ENCODE results near the gene COPA. TPM values are rescaled to one million over a fixed set of nuclear protein-coding genes. Genes with fewer than 3 reads are reported as not detected.

COPA gene
- polyA plus RNA-seq, 1 of the 3 experiments (the other 2 are of a cell fraction) = 91.4 TPM

DNA sequence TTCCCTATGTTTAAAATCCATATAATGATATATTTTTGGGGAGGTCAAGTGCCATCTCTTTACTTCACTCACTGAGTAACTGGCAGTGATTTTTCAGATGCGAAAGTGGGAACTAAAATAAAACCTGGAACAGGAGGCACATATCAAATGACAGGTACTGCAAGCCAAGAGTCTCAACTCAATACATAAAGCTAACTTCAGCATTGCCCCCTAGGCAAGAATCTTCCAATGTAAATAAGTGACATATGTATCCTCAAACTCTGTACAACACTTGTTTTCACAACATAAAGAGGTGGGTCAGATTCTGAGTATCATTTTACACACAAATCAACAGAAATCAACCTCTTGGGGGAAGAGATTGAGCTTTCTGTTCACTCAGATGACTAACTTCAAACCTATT, 98.8 kb downstream of the COPA start (continued):
- TF ChIP-seq FOXM1 (IDR thresholded peaks at IDR 0.05; ENCODE audit: low read depth) (no peak), EZH2phosphoT487 (IDR thresholded peaks at IDR 0.05; ENCODE audit: borderline replicate concordance, low read depth) (no peak), IRF3 (IDR thresholded peaks at IDR 0.05; ENCODE audit: low read depth, low read length) (no peak)

DNA sequence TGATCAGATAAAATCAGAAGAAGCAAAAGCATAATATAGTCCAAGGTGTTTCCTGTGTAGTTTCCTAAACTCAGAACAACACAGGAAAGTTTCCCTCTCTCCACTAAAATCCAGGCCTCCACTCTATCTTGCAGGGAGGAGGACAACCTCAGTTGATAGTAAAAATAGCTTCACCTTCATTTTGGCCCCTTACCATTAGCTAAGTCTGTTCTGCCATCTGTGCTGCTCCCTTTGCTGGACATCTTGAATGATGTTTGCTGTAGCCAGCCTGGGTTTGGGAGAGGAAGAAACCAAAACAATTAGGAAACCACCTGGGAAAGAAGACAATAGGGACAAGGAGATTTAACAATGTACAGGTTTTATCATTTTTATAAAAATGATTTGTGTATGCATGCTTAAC, 99.3 kb downstream of the COPA start:
- peaks cover 0 to 8% of the 10 kb centered on the region in 2 experiments; a peak in 1 of 4 replicates for H3K4me1 ChIP-seq (ENCODE audit: control insufficient read depth in 1 of 2, insufficient read depth in 2 of 2, low read depth in 1 of 2, low read length in 1 of 2)
- H3K79me2 ChIP-seq (ENCODE audit: insufficient read depth) = peaks cover 66% of the 10 kb centered on the region
- peaks cover 32% of the 10 kb centered on the region for H4K20me1 ChIP-seq (ENCODE audit: insufficient read depth)
- CTCF ChIA-PET = interaction anchor here (0.7 to 26.9 kb wide), 11 partner anchors 8 to 237 kb away, joined by 3 to 293 read pairs (median 4); partner anchors contain the start of genes CASQ1 and PEX19
- no peak overlapping the region for H2AFZ ChIP-seq (ENCODE audit: low read depth)
- POLR2A ChIA-PET = interaction anchor here (0.6 kb wide), 1 partner anchor 138 kb away, joined by 3 read pairs; no protein-coding TSS in a partner anchor
- H3K9ac ChIP-seq = no peak overlapping the region
- no peaks in the 10 kb centered on the region for H3K9me3 ChIP-seq
- peaks cover 42 to 44% of the 10 kb centered on the region in 2 experiments for H3K36me3 ChIP-seq (replicated peaks in 1 of 2; ENCODE audit: control insufficient read depth in 1 of 2, insufficient read depth in 2 of 2, low read length in 1 of 2)
- H3F3A ChIP-seq (replicated peaks; ENCODE audit: insufficient read depth) = no peaks in the 10 kb centered on the region
- H3K4me3 ChIP-seq (ENCODE audit: low read depth in 2 of 2, low read length in 1 of 2) = no peak overlapping the region
- H3K27ac ChIP-seq (ENCODE audit: low read depth in 2 of 2, low read length in 1 of 2) = no peak overlapping the region
- TF ChIP-seq TAF1 (IDR thresholded peaks at IDR 0.05; ENCODE audit: borderline replicate concordance, low read depth, low read length) (no peak), EP300 (IDR thresholded peaks at IDR 0.05; ENCODE audit: borderline replicate concordance in 1 of 2, low read depth in 1 of 2, low read length in 1 of 2) (no peak), MAX (IDR thresholded peaks at IDR 0.05; ENCODE audit: low read depth) (no peak)
- TF ChIP-seq, protein P1, sequence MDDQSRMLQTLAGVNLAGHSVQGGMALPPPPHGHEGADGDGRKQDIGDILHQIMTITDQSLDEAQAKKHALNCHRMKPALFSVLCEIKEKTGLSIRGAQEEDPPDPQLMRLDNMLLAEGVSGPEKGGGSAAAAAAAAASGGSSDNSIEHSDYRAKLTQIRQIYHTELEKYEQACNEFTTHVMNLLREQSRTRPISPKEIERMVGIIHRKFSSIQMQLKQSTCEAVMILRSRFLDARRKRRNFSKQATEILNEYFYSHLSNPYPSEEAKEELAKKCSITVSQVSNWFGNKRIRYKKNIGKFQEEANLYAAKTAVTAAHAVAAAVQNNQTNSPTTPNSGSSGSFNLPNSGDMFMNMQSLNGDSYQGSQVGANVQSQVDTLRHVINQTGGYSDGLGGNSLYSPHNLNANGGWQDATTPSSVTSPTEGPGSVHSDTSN (IDR thresholded peaks at IDR 0.05) = no peak
- TF ChIP-seq, protein P2, sequence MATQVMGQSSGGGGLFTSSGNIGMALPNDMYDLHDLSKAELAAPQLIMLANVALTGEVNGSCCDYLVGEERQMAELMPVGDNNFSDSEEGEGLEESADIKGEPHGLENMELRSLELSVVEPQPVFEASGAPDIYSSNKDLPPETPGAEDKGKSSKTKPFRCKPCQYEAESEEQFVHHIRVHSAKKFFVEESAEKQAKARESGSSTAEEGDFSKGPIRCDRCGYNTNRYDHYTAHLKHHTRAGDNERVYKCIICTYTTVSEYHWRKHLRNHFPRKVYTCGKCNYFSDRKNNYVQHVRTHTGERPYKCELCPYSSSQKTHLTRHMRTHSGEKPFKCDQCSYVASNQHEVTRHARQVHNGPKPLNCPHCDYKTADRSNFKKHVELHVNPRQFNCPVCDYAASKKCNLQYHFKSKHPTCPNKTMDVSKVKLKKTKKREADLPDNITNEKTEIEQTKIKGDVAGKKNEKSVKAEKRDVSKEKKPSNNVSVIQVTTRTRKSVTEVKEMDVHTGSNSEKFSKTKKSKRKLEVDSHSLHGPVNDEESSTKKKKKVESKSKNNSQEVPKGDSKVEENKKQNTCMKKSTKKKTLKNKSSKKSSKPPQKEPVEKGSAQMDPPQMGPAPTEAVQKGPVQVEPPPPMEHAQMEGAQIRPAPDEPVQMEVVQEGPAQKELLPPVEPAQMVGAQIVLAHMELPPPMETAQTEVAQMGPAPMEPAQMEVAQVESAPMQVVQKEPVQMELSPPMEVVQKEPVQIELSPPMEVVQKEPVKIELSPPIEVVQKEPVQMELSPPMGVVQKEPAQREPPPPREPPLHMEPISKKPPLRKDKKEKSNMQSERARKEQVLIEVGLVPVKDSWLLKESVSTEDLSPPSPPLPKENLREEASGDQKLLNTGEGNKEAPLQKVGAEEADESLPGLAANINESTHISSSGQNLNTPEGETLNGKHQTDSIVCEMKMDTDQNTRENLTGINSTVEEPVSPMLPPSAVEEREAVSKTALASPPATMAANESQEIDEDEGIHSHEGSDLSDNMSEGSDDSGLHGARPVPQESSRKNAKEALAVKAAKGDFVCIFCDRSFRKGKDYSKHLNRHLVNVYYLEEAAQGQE (IDR thresholded peaks at IDR 0.05; ENCODE audit: low read depth, low read length) = no peak
- no peaks in the 10 kb centered on the region for H3K27me3 ChIP-seq (ENCODE audit: insufficient read depth)
- H3K9me2 ChIP-seq = no peaks in the 10 kb centered on the region
- DNase-seq = no peak
- H3K4me2 ChIP-seq = no peak overlapping the region
